CD4-positive, alpha-beta T cell treated with Interleukin-21 for 1 hour (primary cell): ENCODE data around the gene DLX3.
A peak's percentile ranks its signal among the peaks of the same experiment; 100 is the strongest.
"Not testable (repeated sequence)": the region's sequence is repeated elsewhere in the genome, so short reads cannot be mapped to it uniquely, and the experiment has no call there.

Experiments
- DNase-seq: peaks from one replicate; pipeline ENCODE4 v3.0.0-alpha.2; 2020

DLX3 gene

DNA sequence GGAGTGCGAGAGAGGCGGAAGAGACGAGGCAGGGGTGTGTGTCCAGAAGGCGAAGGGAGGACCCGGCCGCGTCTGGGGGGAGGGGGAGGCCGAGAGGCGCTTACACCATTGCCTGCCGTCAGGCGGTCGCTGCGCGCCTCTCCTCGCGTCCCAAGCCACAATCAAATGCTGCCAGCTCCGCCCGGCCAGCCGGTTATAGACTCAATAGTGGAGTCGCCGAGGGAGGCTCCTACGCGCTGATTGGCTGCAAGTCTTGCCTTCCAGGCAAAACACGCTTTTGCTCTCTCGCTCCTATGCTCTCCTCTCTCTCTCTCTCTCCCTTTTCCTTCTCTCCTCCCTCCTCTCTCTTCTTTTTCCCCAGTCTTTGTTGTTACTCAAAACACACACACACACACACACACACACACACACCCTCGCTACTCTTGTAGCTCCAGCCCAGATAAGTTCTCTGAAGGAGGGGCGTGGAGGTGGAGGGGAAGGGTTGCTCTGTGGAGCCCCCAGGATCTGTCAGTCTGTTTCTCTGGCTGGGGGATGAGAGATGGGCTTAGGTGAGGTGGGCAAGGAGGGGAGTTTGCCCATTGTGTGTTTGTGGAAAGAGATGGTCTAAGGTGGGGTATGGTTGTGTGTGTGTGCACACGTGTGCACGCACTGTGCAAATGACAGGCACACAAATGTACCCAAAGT lies at the start of gene DLX3:
DLX3 (minus strand) TSS at position 170 of the 684 bp plus-strand sequence. CDS start 226 bp downstream, outside the sequence.
- DNase-seq, result no peak

DNA sequence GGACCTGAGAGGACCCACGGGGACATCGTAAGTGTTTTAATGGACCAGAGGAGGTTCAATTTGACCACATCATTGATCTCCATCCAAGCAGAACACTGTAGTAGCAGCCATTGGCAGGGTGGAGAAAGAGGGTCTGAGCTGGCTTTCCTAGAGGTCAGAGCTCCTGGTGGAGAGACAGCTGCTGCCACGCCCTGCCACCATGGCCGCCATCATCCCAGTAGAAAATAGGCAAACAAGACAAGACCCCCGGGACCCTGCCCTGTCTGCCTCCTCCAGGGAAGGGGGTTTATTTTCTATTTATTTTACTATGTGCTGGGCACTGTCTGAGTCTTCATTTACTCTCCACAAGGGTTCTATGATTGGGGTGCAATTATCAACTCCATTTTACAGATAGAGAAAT lies 49.5 kb upstream of the DLX3 start:
- DNase-seq, result no peak

GRCh38 chr17:50043290-50044148 lies 48.5 kb upstream of the DLX3 start:
- no peak for DNase-seq

DNA sequence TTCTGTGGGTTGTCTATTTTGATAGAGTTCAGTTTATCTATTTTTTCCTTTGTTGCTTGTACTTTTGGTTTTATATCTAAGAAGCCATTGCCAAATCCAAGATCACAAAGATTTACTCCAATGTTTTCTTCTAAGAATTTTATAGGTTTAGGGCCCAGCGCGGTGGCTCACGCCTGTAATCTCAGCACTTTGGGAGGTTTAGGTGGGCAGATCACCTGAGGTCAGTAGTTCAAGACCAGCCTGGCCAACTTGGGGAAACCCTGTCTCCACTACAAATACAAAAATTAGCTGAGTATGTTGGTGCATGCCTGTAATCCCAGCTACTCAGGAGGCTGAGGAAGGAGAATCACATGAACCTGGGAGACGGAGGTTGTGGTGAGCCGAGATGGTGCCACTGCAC lies 47.2 kb upstream of the DLX3 start:
- no peak for DNase-seq

DNA sequence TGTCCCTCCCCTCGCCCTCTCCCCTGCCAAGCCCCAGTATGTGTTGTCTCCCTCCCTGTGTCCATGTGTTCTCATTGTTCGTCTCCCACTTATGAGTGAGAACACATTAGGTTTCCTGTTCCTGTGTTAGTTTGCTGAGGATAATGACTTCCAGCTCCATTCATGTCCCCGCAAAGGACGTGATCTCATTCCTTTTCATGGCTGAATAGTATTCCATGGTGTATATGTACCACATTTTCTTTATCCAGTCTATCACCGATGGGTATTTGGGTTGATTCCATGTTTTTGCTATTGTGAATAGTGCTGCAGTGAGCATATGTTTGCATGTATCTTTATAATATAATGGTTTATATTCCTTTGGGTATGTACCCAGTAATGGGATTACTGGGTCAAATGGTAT lies 45.5 kb upstream of the DLX3 start:
- DNase-seq, result not testable (repeated sequence)

GRCh38 chr17:50039058-50039457 lies 44.0 kb upstream of the DLX3 start:
- no peak for DNase-seq

- no peak for DNase-seq
Observed at GRCh38 chr17:50037321-50038107, 42.5 kb upstream of the DLX3 start.

GRCh38 chr17:50036455-50037261 lies 41.6 kb upstream of the DLX3 start:
- no peak for DNase-seq

- DNase-seq, result no peak
Observed at GRCh38 chr17:50035945-50036344, 40.9 kb upstream of the DLX3 start.

DNA sequence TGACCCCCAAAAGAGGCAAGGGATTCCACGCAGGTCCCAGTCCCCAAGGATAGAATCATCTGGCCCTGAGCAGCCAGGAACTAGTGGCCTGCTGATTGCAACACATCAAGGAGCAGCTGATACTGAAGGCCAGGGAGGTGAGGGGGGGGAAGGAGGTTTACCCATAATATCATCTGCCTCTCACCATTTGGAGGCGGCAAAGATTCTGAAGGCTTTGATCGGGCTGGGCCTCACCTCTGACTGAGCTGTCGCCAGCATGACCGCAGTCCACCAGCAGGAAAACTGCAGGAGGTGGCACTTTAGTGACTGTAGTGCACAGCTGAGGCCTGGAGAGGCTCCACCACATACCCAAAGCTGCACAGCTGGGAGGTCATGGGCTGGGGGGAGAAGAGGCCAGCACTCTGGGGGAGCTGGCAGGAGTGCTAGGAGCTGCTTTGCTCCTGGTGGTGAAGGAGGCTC lies 40.4 kb upstream of the DLX3 start:
- no peak for DNase-seq

- no peak for DNase-seq
Observed at GRCh38 chr17:50034498-50035364, 39.7 kb upstream of the DLX3 start.

DNA sequence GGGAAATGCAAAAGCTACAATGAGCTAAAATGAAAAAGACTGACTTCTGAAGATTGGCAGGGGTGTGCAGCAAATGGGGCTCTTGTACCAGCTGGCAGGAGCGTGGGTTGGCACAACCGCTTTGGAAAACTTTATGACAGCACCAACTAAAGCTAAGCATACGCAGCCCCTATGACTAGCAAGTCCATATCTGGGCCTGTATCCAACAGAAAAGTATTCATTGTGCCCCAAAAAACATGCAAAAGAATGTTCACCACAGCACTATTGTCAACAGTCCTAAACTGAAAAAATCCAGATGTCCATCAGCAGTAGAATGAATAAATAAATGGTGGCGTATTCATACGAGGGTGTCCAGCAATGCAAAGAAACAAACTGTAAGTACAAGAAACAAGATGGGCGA lies 38.3 kb upstream of the DLX3 start:
- DNase-seq, result no peak

DNA sequence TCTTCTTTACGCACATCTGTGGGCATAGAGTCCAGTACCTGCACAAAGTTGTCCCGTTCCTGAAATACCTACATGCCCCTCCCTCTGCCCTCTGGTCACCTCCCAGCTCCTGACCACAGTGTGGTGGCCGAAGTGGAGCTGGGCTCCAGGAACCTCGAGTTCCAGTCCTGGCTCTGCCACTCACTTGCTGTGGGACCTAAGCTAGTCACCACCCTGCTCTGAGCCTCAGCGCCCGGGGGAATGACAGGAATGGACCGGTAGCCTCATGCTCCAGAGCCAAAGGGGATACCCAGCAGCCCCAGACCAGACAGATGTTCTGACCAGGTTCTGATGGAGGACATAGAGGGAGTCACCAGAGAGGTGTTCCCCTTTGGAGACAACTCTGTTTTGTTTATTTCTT lies 34.2 kb upstream of the DLX3 start:
- no peak for DNase-seq

DNA sequence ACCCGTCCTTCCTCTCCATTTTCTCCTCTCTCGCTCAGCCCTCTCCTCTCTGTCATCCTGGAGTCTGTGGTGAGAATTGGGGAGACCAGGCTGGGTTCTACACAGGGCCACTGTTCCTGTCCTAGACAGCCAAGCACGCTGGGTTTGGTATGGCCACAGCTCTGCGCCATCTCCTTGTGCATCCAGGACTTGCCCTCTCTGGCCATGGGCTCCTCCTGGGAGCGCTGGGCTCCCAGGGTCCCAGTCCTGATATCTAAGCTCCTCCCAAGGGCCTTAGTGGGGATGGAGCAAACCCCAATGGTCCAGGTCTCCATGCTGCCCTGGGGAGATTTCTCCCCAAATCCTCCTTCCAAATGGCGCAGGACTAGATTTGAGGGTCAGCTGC lies 33.7 kb upstream of the DLX3 start:
- no peak for DNase-seq

DNA sequence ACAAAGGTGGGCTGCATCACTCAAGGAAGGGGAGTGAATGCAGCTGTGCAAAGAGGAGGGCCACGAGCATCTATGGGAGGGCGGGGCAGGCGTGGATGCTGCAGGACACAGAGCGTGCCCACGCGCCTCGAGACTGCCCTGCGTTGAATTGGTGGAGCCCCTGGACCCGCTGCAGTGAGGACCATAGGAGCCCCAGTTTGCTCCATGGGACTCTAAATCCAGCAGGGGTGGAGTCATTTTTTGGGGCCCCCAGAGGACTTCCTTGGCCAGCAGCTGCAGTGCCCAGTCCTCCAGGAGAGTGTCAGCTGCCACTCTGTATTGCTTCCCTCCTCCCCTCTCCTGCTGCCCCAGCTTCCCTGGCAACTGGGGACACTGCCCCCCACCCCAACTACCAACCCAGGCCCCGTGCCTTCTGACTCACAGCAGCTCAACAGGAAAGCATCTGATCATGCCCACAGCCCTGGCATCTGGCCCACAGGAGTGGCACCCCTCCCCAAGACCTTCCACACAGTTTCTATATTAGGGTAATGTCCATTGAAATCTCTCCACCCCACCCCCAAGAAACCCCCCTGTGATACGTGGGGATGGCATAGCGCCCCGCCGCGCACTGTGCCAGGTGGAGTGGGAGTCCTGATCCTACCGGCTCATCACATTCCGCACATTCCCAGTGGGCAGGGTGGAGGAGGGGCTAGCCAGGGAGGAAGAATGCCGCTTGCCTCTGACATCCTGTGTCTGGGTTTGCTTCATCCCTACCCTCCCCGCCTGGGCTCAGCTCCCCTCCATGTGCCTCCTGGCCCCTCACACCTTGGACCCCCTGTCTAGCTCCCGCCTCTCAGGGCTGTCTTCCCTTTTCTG lies 33.1 kb upstream of the DLX3 start:
- DNase-seq, result no peak

- DNase-seq, result no peak
Observed at GRCh38 chr17:50027172-50027880, 32.3 kb upstream of the DLX3 start.

DNA sequence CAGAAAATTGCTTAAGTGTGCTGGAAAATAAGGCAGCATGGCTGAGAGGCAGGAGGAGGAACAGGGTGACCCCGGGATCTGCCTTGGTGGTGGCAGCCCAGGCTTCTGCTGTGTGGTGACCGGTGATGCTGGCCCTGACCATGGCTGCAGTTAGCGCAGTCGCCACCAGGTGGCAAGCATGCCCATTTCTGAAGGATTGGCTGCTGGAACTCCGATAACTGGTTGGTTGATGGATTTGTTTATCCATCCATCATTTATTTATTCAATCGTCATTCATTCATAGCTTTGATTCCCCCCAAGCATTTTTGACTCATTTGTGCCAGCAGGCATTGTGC lies 31.8 kb upstream of the DLX3 start:
- peak; percentile 80 for DNase-seq

- DNase-seq, result no peak
Observed at GRCh38 chr17:50026046-50026675, 31.1 kb upstream of the DLX3 start.

DNA sequence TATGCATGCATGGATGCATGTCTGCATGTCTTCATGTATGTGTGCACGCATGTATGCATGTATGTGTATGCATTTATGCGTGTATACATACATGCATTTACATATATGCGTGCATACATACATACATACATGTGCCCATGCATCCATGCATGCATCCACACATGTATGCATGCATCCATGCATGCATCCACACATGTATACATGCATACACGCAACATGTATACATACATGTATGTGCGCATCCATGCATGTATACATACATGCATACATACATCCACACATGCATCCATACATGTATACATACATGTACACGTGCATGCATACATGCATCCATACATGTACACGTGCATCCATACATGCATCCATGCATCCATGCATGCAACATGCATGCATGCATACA lies 29.8 kb upstream of the DLX3 start:
- DNase-seq, result no peak

DNA sequence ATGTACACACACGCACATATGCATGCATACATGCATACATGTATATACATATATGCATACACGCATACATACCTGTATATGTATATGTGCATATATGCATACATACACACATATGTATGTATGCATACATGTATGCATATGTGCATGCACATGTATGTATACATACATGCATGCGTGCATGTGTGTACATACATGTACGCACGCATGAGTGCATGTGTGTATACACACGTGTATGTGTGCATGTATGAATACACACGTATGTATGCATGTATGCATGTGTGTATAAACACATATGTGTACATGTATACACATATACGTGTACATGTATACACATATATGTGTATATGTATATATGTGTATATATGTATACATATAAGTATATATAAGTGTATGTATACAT lies 28.5 kb upstream of the DLX3 start:
- no peak for DNase-seq
